ENCODE data around the gene CCDC185.
A peak's percentile ranks its signal among the peaks of the same experiment; 100 is the strongest.

CCDC185 gene

DNA sequence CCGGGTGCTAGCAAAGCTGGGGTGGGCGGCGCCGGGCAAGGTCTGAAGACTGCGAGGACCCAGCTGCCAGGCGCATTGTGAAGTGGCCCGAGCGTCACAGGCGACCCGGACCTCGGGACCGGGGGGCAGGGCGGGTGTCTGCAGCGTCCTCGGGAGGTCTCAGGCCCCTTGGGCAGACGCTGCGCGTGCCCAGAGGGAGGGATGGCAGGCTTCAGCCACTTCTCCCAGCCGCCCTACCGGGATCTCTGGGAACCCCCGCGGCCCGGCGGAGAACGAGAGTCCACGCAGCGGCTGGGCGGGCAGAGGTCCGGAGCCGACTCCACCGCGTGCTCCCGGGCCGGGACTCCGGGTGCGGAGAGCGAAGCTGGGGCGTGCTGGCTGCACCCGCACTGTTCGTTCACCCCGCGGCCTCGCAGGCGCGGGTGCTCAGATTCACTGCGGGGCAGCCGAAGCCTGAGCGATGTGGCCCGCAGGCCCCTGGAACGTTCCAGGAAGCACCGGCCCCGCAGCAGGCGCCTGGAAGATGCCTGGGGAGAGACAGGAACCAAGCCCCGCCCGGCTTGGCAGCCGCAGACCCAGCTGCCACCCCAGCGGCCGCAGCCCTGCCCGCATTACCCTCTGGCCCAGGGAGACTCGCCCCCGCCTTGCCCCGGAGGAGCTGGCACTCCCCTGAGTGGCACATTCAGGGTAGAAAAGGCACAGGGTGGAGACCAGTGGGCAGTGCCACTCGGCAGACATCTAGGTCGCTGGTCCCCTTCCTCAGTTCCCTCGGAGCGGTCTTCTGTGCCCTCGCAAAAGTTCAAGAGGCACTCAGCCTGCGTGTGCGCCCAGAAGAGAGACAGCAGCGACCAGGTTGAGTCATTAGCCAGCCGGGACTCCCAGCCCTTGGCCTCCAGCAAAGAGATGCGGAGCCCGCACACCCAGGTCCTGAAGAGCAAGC is at the start of gene CCDC185:
Gene CCDC185, plus strand, starts transcription at position 141 of the 940 bp plus-strand sequence. Its CDS starts 61 bp downstream, at position 202.
- DNase-seq (ENCODE audit: low read depth in 2 of 2), result no peak

- no peak for DNase-seq (ENCODE audit: low read depth in 2 of 2)
Observed at GRCh38 chr1:223343692-223344091, 49.5 kb upstream of the CCDC185 start.

DNA sequence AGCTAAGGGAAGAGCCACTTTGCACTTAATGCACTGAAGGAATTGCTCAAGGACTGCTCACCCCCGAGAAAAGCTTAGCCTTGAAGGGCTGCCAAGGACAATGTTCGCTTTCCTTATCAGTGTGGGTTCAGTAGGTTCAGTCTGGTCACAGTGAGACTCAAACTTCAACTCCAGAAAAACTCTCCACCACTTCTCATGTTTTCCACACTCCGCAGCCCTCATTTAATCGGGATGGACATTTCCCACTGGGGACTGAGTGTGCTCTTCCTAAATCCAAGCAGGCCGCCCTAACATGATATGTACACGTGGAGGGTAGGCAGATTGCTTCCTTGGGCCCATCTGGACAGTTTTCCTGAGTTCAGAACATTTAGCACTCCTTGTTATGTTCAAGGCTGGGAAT is 48.7 kb upstream of the CCDC185 start:
- DNase-seq (ENCODE audit: low read depth in 2 of 2), result no peak

GRCh38 chr1:223345720-223346119 is 47.5 kb upstream of the CCDC185 start:
- no peak for DNase-seq (ENCODE audit: low read depth in 2 of 2)

DNA sequence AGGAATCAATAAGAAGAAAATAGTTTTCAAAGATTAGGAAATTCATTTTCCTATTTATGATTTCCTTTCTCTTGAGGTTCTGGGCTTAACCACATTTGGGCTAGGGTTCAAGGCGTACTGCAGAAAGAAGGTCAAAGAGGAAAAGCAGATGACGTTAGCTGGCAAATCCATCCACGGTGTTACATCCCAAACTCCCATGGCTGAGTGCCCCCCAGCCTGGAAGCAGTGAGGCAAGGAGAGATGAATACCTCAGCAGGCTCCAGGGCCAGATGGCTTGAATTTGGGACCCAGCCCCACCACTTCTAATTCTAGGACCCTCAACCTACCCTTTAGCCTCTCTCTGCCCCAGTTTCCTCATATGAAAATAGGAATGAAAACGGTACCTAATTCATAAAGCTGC is 46.9 kb upstream of the CCDC185 start:
- DNase-seq (ENCODE audit: low read depth in 2 of 2), result no peak

DNA sequence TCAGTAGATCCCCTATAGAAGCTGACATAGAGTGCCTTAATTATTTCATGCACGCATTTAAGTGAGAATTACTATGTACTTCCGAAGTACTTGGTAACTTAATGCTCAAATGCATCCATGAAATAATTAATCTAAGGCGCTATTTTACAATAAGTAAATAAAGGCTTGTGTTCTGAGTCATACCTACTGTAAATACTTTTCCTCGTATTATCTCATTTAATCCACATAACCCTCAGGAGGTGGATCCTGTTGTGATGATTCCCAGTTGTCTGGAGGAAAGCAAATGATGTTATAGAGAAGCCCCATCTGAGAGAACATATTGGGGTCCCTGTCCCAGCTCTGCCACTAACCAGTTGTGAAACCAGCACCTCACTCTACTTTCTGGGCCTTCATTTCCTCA is 45.6 kb upstream of the CCDC185 start:
- DNase-seq (ENCODE audit: low read depth in 2 of 2), result no peak

DNA sequence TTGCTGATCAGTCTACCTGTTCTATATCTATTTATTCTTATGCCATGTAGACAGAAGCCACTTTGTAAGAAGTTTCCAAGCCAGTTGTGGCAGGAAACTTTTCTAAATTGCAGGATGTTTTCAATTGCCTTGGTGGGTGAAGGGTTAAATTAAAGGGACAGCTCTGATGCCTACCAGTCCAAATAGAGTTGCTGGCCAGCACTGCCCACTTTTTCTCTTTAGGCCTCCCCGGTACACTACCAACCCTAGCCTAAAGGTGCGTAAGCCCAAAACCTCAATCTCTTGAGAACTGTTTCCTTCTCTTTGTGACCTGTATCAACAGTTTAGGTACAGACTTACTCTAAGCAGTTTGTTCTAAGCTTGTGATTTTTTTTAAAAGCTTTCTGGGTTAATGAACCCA is 44.8 kb upstream of the CCDC185 start:
- no peak for DNase-seq (ENCODE audit: low read depth in 2 of 2)

DNA sequence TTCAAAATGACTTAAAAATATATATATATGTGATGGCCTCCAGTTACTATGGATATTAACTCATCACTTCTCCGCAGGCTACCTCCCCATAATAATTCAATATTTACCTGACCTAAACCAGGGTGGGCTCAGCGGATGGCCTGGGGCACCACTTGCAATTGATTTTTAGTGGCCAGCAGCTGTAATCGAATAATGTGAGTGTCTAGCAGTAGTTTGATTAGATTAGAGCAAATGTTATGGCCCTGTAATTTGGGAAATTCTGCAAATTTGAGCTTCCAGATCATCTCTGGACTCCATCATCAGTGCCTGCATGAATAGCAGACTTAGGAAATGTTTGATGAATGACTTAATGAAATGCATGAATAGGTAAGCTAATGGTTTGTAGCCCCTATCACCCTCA is 44.0 kb upstream of the CCDC185 start:
- DNase-seq (ENCODE audit: low read depth in 2 of 2), result no peak

GRCh38 chr1:223350361-223350908 is 42.8 kb upstream of the CCDC185 start:
- DNase-seq (ENCODE audit: low read depth in 2 of 2), result no peak

DNA sequence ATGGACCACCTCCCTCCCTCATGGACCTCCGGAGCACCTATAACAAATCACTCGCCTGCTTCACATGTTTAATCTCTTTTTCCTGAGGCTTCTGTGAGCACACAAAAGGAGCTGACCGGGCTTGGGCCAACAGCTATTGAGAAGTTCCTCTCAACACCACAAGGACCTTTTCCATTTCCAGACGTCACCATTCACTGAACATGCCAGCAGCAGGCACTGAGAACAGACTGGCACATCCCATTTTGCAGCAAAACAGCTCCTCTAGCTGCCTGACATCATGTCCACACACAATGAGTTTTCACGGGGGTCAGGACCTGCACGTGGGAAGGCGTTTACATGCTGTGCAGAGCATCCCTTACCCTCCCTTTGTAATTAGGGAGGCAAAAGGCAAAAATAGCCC is 40.3 kb upstream of the CCDC185 start:
- DNase-seq (ENCODE audit: low read depth in 2 of 2), result no peak

DNA sequence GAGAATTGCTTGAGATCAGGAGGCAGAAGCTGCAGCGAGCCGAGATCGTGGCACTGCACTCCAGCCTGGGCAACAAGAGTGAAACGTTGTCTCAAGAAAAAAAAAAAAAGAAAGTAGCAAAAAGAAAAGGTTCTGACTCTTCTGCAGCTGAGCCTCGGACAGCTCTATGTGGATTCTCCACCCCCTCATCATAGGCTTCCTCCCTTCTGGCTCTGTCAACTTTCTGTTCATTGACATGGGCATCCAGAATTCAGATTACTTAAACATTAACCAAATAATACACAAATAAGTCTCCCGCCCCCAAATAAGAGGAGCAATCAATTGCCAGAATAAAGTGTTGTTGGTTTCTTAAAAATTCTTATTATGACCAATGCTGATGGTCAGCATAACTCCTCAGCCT is 39.3 kb upstream of the CCDC185 start:
- no peak for DNase-seq (ENCODE audit: low read depth in 2 of 2)

DNA sequence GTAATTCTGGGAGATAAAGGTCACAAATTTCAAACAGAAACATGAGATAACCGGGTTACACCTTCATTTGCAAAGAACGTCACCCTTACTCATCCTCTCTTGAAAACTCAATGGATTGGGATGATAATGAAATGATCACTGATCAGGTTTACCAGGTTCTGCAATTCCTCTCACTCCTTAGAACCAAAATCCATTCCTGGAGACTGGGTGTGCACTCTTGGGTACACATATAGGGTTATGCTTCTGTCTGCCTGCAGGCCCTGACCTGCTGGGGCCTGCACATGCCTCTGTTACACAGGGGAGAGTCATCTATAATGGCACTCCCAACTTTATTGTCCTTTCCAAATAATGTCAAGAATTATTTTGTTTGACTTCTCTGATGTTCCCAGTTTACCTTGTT is 37.5 kb upstream of the CCDC185 start:
- no peak for DNase-seq (ENCODE audit: low read depth in 2 of 2)

GRCh38 chr1:223358826-223359225 is 34.4 kb upstream of the CCDC185 start:
- no peak for DNase-seq (ENCODE audit: low read depth in 2 of 2)

- no peak for DNase-seq (ENCODE audit: low read depth in 2 of 2)
Observed at GRCh38 chr1:223363057-223363855, 30.0 kb upstream of the CCDC185 start.

DNA sequence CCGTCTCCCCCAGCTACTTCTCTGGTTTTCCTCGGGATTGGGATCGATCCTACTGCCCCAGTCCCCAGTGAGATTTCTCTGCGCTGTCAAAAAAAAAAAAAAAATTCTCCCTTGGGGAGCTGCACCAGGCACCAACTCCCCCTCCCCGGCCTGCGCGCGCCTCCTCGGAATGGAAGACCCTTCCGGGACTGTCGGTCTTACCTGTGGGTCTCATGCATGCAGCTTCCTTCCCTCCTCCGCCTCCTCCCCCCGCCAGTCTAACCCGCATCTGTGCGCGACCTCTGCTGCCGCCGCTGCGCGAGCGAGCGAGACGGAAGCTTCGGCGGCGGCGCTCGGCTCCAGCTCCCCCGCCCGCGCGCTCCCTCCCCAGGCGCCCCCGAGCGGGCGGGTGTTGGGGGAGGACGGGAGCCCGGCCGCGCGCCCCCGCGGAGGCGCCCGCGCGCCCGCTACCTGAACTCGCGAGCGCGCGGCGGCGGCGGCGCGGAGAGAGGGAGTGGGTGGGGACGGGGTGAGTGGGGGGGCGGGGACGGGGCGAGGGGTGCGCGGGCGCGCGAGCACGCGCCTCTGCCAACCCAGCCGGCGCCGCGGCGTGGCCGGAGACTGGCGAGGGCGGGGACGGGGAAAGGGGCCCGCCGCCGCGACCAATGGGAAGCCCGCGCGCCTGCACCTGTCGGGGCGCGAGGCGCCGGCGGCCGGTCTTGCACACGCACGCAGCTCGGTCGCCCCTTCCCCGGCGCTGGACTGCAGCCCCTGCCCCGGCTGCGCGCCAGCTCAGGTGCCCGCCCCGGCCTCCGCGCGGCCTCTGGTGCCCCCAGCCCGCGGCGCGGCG is 29.1 kb upstream of the CCDC185 start, which contains the start of gene SUSD4:
Gene SUSD4, minus strand, starts transcription at position 321 of the 829 bp plus-strand sequence. CDS start 751 bp downstream, outside the sequence.
- peak; percentile 51 for DNase-seq (ENCODE audit: low read depth in 2 of 2)

DNA sequence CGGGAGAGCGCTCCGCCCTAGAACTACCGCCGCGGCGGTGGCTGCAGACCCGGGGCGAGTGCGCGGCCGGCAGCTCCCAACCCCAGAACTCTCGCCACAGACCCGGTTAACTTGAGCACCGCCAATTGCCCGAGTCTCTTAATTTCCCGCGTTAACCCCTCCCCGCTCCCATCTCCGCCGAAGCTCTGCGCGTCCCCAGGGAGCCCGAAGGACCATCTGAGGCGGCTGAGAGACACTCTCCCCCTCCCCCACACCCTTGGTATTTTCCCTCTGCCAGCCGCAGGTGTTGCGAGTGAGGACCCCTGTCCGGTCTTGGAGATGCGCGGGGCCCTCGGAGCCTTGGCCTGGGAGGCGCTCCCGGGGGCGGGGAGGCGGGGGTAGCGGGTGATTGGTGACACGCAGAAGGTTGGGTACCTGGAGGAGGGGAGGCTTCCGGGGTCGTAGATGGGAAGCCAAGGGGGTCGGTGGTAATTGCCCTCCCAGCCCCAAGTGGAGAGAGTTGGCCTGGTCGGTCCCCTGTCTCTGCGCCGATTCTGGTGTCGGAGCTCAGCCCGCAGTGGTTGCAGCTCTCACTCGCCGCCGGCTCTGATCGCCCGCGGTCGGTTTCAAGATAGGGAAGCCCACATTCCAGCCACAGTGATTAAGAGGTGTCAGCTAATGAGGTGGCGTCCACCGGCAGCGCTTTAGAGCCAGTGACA is 28.4 kb upstream of the CCDC185 start:
- no peak for DNase-seq (ENCODE audit: low read depth in 2 of 2)

DNA sequence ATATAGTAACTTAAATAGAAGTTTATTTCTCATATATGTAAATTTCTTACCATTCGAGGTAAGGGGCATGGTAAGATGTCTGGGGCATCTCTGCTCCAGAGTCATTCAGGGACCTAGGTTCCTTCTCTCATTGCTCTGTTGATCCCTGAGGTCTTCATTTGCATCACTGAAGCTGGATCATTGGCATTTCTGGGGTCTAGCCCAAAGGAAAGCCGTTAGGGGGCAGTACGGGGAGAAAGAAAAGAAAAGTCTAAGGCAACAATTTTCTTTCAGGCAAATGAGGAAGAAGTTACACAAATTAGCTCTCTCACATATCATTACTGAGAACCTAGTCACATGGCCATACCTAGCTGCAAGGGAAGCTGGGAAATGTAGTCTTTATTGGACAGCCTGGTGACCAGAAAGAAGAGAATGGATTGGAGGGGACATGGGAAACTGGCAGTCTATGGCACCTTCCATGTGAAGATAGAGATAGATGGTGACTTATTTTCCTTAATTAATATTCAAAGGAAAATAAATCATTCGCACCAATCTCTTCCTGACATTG is 19.1 kb upstream of the CCDC185 start:
- DNase-seq (ENCODE audit: low read depth in 2 of 2), result no peak

- no peak for DNase-seq (ENCODE audit: low read depth in 2 of 2)
Observed at GRCh38 chr1:223378754-223379153, 14.5 kb upstream of the CCDC185 start.

DNA sequence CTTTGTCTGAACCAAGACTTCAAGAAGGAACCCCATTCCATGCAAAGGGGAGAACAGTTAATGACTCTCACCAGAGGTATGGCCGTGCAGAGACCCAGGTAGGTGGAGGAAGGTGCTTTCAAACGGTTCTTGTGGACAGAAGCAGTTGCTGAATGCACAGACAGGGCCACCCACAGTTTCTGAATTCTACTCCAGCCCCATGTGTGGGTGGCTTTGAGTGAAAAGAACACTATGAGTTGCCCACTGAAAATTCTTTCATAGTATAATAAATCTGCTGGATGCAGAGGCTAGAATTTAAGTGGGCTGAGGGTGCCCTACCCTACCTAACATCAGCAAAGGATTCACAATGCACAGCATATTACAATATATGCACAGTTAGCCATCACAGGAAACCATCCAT is 7.2 kb upstream of the CCDC185 start:
- no peak for DNase-seq (ENCODE audit: low read depth in 2 of 2)

GRCh38 chr1:223390618-223391017 is 2.6 kb upstream of the CCDC185 start:
- no peak for DNase-seq (ENCODE audit: low read depth in 2 of 2)

GRCh38 chr1:223394242-223394641 is 1.0 kb downstream of the CCDC185 start:
- no peak for DNase-seq (ENCODE audit: low read depth in 2 of 2)
